ENCODE measurements around the gene SYT12. TPM values are rescaled to one million over a fixed set of nuclear protein-coding genes. Genes with fewer than 3 reads are reported as not detected.

SYT12 gene
- total and polyA plus RNA-seq, 9 donors: 0.05 to 6.0 (median 0.87) TPM; not detected in 2

- no peak overlapping the region for H3K27ac ChIP-seq
- no peak for TF ChIP-seq CTCF (IDR thresholded peaks at IDR 0.05)
- TF ChIP-seq EP300 (IDR thresholded peaks at IDR 0.05): no peak
- TF ChIP-seq POLR2A (IDR thresholded peaks at IDR 0.05): no peak
- WGBS, 3 donors: 62 to 75% (median 64%) methylated on average over 11 of the region's 11 CpGs
These were observed 47.4 kb upstream of the SYT12 start for GRCh38 chr11:66975405-66976027.

GRCh38 chr11:66976028-66976467, 46.9 kb upstream of the SYT12 start:
- Histone ChIP-seq H3K4me3 (no peak overlapping the region), H3K27ac (no peak overlapping the region), H3K36me3 (no peaks in the 10 kb centered on the region), H3K27me3 (no peaks in the 10 kb centered on the region), H3K4me1 (ENCODE audit: insufficient read depth) (no peaks in the 10 kb centered on the region), H3K9me3 (no peaks in the 10 kb centered on the region)
- TF ChIP-seq CTCF (IDR thresholded peaks at IDR 0.05) (no peak), EP300 (IDR thresholded peaks at IDR 0.05) (no peak), POLR2A (IDR thresholded peaks at IDR 0.05) (no peak)
- 33 to 47% (median 40%) methylated on average over 9 of the region's 9 CpGs for whole genome bisulfite sequencing, 3 donors
- intact Hi-C loops (cut with DNase I): no loop called here
- no peak for DNase-seq

More at GRCh38 chr11:66975405-66976027, 47.4 kb upstream of the SYT12 start:
- no peak overlapping the region for H3K4me3 ChIP-seq
- no peaks in the 10 kb centered on the region for H3K36me3 ChIP-seq
- DNase-seq: no peak
- no peaks in the 10 kb centered on the region for H3K9me3 ChIP-seq
- no peaks in the 10 kb centered on the region for H3K27me3 ChIP-seq
- intact Hi-C loops (cut with DNase I): no loop called here
- no peaks in the 10 kb centered on the region for H3K4me1 ChIP-seq (ENCODE audit: insufficient read depth)

- no peaks in the 10 kb centered on the region for H3K27me3 ChIP-seq
- no peaks in the 10 kb centered on the region for H3K4me1 ChIP-seq (ENCODE audit: insufficient read depth)
- H3K36me3 ChIP-seq: no peaks in the 10 kb centered on the region
- no peak for TF ChIP-seq EP300 (IDR thresholded peaks at IDR 0.05)
- no peak for TF ChIP-seq CTCF (IDR thresholded peaks at IDR 0.05)
- TF ChIP-seq POLR2A (IDR thresholded peaks at IDR 0.05): no peak
- DNase-seq: no peak
- no peak overlapping the region for H3K27ac ChIP-seq
- no peak overlapping the region for H3K4me3 ChIP-seq
- no peaks in the 10 kb centered on the region for H3K9me3 ChIP-seq
- intact Hi-C loops (cut with DNase I): no loop called here
- 87 to 90% (median 87%) methylated on average over 6 of the region's 6 CpGs for WGBS, 3 donors
These were observed 46.0 kb upstream of the SYT12 start for GRCh38 chr11:66976925-66977324.

- no peaks in the 10 kb centered on the region for H3K4me1 ChIP-seq (ENCODE audit: insufficient read depth)
- DNase-seq: no peak
- H3K9me3 ChIP-seq: no peaks in the 10 kb centered on the region
- no peak overlapping the region for H3K4me3 ChIP-seq
- intact Hi-C loops (cut with DNase I): no loop called here
- TF ChIP-seq POLR2A (IDR thresholded peaks at IDR 0.05) (no peak), CTCF (IDR thresholded peaks at IDR 0.05) (no peak)
- H3K27ac ChIP-seq: no peak overlapping the region
- no peaks in the 10 kb centered on the region for H3K27me3 ChIP-seq
- 94 to 97% (median 97%) methylated on average over 2 of the region's 2 CpGs for WGBS, 3 donors
- no peaks in the 10 kb centered on the region for H3K36me3 ChIP-seq
These were observed 44.7 kb upstream of the SYT12 start for GRCh38 chr11:66978229-66978628.
